CD4-positive, alpha-beta T cell (primary cell): ENCODE data around the gene GPR17. TPM values are rescaled to one million over a fixed set of nuclear protein-coding genes. Genes with fewer than 3 reads are reported as not detected.
A peak's percentile ranks its signal among the peaks of the same experiment; 100 is the strongest.

Experiments used
- ATAC-seq: fragments of 200-7000 bp; cut with Tn5 transposase; one replicate; pipeline ENCODE4 v1.10.0; 2022; ENCODE audit warnings: mild to moderate bottlenecking; ENCODE audit not compliant: poor library complexity
- CTCF ChIA-PET: fragments of 350-600 bp; sonication (Branson Sonifier 250); formaldehyde crosslinking; loops from one replicate; lab custom pipeline; 2021; ENCODE audit warnings: antibody characterized with exemption, inconsistent platforms; lab: Charles Lee
- POLR2A ChIA-PET: fragments of 350-600 bp; sonication (Branson Sonifier 250); formaldehyde crosslinking; loops from one replicate; lab custom pipeline; 2021; ENCODE audit warnings: antibody characterized with exemption, inconsistent platforms; lab: Charles Lee
- DNase-seq, 14 experiments: peaks; one replicate each; pipeline ENCODE4 v3.0.0-alpha.2; 2013 to 2020; ENCODE audit warnings: mixed read lengths in 2 of 14
- H3K27ac ChIP-seq, 2 donors: one replicate each; pipeline versions ENCODE4 v1.5.1 to v1.7.0; 2013; ENCODE audit warnings: low read length in 2 of 2, low read depth in 1 of 2, mild to moderate bottlenecking in 1 of 2
- H3K27me3 ChIP-seq, 2 experiments: 1 replicate in 1 of 2; 2 replicates in 1 of 2; pipeline versions ENCODE4 v1.6.1 to v1.7.0; 2013; ENCODE audit warnings: low read length in 2 of 2, control low read depth in 1 of 2, mild to moderate bottlenecking in 1 of 2, moderate library complexity in 1 of 2; ENCODE audit not compliant: insufficient read depth in 2 of 2, control insufficient read depth in 1 of 2
- H3K36me3 ChIP-seq: one replicate; pipeline ENCODE4 v1.6.1; 2013; ENCODE audit warnings: low read length, control low read depth; ENCODE audit not compliant: insufficient read depth
- H3K4me1 ChIP-seq: one replicate; pipeline ENCODE4 v1.6.1; 2013; ENCODE audit warnings: low read length, control low read depth; ENCODE audit not compliant: insufficient read depth
- H3K4me3 ChIP-seq: one replicate; pipeline ENCODE4 v1.5.1; 2013; ENCODE audit warnings: mild to moderate bottlenecking, low read length, moderate library complexity
- H3K9me3 ChIP-seq, 2 experiments: 1 replicate in 1 of 2; 2 replicates in 1 of 2; pipeline versions ENCODE4 v1.6.1 to v1.7.0; 2013; ENCODE audit warnings: low read length in 2 of 2, mild to moderate bottlenecking in 2 of 2, control low read depth in 1 of 2, moderate library complexity in 1 of 2; ENCODE audit not compliant: control insufficient read depth in 1 of 2, insufficient read depth in 1 of 2
- H3K27ac Mint-ChIP-seq: one replicate; pipeline ENCODE4 v1.8.0; 2020; ENCODE audit warnings: mixed read lengths
- H3K27me3 Mint-ChIP-seq: one replicate; pipeline ENCODE4 v1.8.0; 2021; ENCODE audit warnings: mixed read lengths
- H3K36me3 Mint-ChIP-seq: one replicate; pipeline ENCODE4 v1.8.0; 2021; ENCODE audit warnings: low read depth, mixed read lengths
- H3K4me1 Mint-ChIP-seq: one replicate; pipeline ENCODE4 v1.8.0; 2021; ENCODE audit warnings: low read depth, mixed read lengths
- H3K4me3 Mint-ChIP-seq: one replicate; pipeline ENCODE4 v1.8.0; 2020; ENCODE audit warnings: mild to moderate bottlenecking, mixed read lengths
- H3K9me3 Mint-ChIP-seq: one replicate; pipeline ENCODE4 v1.8.0; 2020; ENCODE audit warnings: mixed read lengths
- intact Hi-C, 2 experiments: fragments of 100-400 bp; cut with DNase I in 1 of 2; cut with micrococcal nuclease in 1 of 2; formaldehyde crosslinking; loops; one replicate each; pipeline versions ENCODE4 v1.15.1 to v1.9.0; 2023 to 2025; cut with DNase I, micrococcal nuclease
- total RNA-seq, 174 experiments: library from RNA in 2 of 174; stranded (reverse) in 2 of 174; gene quantifications; one replicate each; pipeline ENCODE4 v1.2.3 and lab custom pipeline; 2021 to 2026
- TF ChIP-seq, protein P1 (sequence below): fragments of 200-600 bp; IDR thresholded peaks from one replicate; pipeline ENCODE4 v1.8.0; 2022; ENCODE audit warnings: antibody characterized with exemption, mild to moderate bottlenecking

The GPR17 gene
- total RNA-seq, 2 experiments from 2014 or later, result not detected

DNA sequence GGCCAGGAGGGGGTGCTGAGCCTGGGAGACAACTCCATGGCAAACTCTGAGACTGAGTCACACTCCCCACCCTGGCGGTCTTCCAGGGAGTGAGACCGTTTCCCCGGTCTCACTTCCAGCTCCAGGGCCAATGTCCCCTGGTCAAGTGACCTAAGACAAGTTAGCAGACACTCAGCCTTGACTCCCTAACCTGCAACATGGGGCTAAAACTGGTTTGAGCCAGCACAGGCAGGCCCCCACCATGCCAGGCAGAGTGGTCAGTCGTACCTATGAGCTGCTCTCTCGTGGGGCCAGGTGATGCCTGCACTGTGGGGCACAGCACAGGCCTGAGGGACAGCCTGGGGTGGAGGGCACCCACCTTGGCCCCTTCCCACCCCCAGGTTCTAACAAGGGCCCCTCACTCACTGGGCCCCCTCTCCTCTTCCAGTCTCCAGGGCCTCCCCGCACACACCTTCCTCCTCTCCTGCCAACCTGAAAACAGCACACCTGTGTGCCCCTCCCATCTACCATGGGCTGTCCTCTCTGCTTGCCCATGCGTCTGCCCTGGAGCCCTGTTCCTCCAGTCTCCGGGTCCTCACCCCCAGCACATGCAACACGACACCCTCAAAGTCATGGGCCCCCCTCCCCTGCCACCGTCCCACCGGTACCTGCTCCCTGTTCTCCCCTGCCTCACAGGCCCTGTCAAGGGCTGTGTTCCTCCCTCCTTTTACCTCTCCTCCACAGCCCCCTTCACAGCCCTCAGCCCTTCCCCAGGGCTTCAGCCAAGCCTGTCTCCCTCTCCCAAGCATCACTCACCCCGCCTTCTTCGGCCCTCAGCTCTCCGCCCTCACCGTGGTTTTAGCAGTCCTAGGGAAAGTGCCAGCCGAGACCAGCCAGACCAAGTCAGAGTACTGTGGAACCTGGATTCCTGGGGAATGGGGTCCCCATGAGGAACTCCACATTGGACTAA, 1.6 kb downstream of the GPR17 start:
- Mint-ChIP-seq H3K4me3 (no peak overlapping the region), H3K4me1 (peaks cover 56% of the 10 kb centered on the region), H3K27ac (peak overlapping the region; percentile 54), H3K27me3 (no peaks in the 10 kb centered on the region), H3K9me3 (no peaks in the 10 kb centered on the region), H3K36me3 (no peaks in the 10 kb centered on the region)
- TF ChIP-seq, protein P1, sequence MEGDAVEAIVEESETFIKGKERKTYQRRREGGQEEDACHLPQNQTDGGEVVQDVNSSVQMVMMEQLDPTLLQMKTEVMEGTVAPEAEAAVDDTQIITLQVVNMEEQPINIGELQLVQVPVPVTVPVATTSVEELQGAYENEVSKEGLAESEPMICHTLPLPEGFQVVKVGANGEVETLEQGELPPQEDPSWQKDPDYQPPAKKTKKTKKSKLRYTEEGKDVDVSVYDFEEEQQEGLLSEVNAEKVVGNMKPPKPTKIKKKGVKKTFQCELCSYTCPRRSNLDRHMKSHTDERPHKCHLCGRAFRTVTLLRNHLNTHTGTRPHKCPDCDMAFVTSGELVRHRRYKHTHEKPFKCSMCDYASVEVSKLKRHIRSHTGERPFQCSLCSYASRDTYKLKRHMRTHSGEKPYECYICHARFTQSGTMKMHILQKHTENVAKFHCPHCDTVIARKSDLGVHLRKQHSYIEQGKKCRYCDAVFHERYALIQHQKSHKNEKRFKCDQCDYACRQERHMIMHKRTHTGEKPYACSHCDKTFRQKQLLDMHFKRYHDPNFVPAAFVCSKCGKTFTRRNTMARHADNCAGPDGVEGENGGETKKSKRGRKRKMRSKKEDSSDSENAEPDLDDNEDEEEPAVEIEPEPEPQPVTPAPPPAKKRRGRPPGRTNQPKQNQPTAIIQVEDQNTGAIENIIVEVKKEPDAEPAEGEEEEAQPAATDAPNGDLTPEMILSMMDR, result no peak
- Histone ChIP-seq H3K27me3 (no peaks in the 10 kb centered on the region), H3K4me3 (no peak overlapping the region), H3K27ac (no peak overlapping the region), H3K4me1 (peaks cover 30% of the 10 kb centered on the region), H3K9me3 (no peaks in the 10 kb centered on the region), H3K36me3 (no peaks in the 10 kb centered on the region)
- intact Hi-C loops, result loop anchor here (5.0 to 10.0 kb wide), 5 partner anchors 70 to 563 kb away; partner anchors contain the start of genes IWS1 (in 2 of the 2) and WDR33 (in 1 of the 2)
- ChIA-PET POLR2A (interaction anchor here (3.1 kb wide), 1 partner anchor 56 kb away, joined by 20 read pairs; no protein-coding TSS in a partner anchor), CTCF (interaction anchor here (5.0 kb wide), 1 partner anchor 56 kb away, joined by 78 read pairs; no protein-coding TSS in a partner anchor)
- ATAC-seq (no peak), DNase-seq (no peak)

DNA sequence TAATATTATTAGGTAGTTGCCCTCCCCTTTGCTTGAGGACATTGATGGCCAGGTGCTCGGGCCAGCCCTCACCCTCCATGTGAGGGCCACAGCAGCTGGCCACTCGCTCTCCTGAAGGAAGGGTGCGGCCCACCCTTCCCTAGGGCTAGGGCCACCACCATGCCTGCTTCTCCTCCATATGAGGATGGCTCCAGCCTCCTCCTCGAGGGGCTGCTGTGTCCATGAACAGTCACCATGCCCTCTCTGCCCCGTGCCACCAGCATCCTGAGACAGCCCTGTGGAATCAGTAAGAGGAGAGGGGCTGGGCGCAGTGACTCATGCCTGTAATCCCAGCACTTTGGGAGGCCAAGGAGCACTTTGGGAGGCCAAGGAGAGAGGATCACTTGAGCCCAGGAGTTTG, 2.4 kb downstream of the GPR17 start:
- Histone ChIP-seq H3K36me3 (no peaks in the 10 kb centered on the region), H3K27me3 (no peaks in the 10 kb centered on the region), H3K4me3 (no peak overlapping the region), H3K27ac (no peak overlapping the region), H3K9me3 (no peaks in the 10 kb centered on the region), H3K4me1 (peaks cover 23% of the 10 kb centered on the region)
- Mint-ChIP-seq H3K4me1 (peaks cover 48% of the 10 kb centered on the region), H3K27ac (peak overlapping the region; percentile 54), H3K36me3 (no peaks in the 10 kb centered on the region), H3K27me3 (no peaks in the 10 kb centered on the region), H3K9me3 (no peaks in the 10 kb centered on the region), H3K4me3 (peak overlapping the region; percentile 25)
- TF ChIP-seq, protein P1, result no peak
- CTCF ChIA-PET, result interaction anchor here (5.0 kb wide), 1 partner anchor 57 kb away, joined by 78 read pairs; no protein-coding TSS in a partner anchor
- no peak for DNase-seq
- intact Hi-C loops, result loop anchor here (5.0 to 10.0 kb wide), 5 partner anchors 71 to 564 kb away; partner anchors contain the start of genes IWS1 (in 2 of the 2) and WDR33 (in 1 of the 2)
- POLR2A ChIA-PET, result interaction anchor here (2.9 to 3.1 kb wide), 2 partner anchors 54 to 57 kb away, joined by 10 to 20 read pairs; partner anchors contain the start of gene SFT2D3
- ATAC-seq, result no peak

DNA sequence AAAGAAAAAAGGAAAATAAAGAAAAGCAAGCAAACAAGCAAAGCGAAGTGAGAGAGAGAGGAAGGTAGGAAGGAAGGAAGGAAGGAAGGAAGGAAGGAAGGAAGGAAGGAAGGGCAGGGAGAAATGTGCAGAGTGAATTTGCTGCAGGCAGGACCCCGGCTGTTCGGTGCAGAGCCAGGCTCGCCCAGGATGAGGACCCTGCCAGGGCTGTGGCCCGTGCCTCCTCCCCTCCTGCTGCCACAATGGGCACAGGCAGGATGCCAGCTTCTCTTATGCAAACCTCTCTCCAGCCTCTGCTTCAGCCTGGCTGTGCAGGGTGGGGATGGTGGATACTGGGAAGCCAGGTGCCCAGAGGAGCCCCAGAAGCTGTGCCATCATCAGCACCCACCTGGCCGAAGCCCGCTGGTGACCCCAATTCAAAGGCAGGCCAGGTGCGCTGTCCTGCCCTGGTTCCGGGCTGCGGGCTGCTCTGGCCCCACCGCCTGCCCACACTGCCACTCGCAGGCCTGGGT, 3.2 kb downstream of the GPR17 start:
- H3K27me3 ChIP-seq, result no peaks in the 10 kb centered on the region

More for the DNA sequence above, 3.2 kb downstream of the GPR17 start:
- no peaks in the 10 kb centered on the region for H3K36me3 ChIP-seq
- CTCF ChIA-PET, result interaction anchor here (1.0 to 5.0 kb wide), 5 partner anchors 10 to 58 kb away, joined by 3 to 78 read pairs (median 4); no protein-coding TSS in a partner anchor
- intact Hi-C loops, result loop anchor here (1.0 to 10.0 kb wide), 6 partner anchors 58 to 564 kb away; partner anchors contain the start of genes IWS1 (in 2 of the 2) and WDR33 (in 1 of the 2)
- Mint-ChIP-seq H3K36me3 (no peaks in the 10 kb centered on the region), H3K9me3 (no peaks in the 10 kb centered on the region), H3K27ac (peak overlapping the region; percentile 81), H3K27me3 (no peaks in the 10 kb centered on the region), H3K4me3 (no peak overlapping the region), H3K4me1 (peaks cover 39% of the 10 kb centered on the region)
- ATAC-seq (peak; percentile 54), DNase-seq (peak in 4 of 14 experiments; percentile 14 to 55 (median 32))
- TF ChIP-seq, protein P1, result no peak
- peaks cover 20% of the 10 kb centered on the region for H3K4me1 ChIP-seq
- POLR2A ChIA-PET, result interaction anchor here (0.6 to 3.1 kb wide), 4 partner anchors 45 to 122 kb away, joined by 3 to 20 read pairs (median 6); partner anchors contain the start of genes IWS1 and SFT2D3
- H3K9me3 ChIP-seq, result no peaks in the 10 kb centered on the region
- no peak overlapping the region for H3K4me3 ChIP-seq
- no peak overlapping the region for H3K27ac ChIP-seq
